ENCODE measurements around the gene NTRK1. TPM values are rescaled to one million over a fixed set of nuclear protein-coding genes. Genes with fewer than 3 reads are reported as not detected.

Gene NTRK1
- total RNA-seq = not detected in 2 replicates

GRCh38 chr1:156860628-156861423 is at the start of gene NTRK1:
Gene NTRK1 (plus strand): TSS chr1:156860865. CDS start chr1:156860935, 70 bp downstream.

DNA sequence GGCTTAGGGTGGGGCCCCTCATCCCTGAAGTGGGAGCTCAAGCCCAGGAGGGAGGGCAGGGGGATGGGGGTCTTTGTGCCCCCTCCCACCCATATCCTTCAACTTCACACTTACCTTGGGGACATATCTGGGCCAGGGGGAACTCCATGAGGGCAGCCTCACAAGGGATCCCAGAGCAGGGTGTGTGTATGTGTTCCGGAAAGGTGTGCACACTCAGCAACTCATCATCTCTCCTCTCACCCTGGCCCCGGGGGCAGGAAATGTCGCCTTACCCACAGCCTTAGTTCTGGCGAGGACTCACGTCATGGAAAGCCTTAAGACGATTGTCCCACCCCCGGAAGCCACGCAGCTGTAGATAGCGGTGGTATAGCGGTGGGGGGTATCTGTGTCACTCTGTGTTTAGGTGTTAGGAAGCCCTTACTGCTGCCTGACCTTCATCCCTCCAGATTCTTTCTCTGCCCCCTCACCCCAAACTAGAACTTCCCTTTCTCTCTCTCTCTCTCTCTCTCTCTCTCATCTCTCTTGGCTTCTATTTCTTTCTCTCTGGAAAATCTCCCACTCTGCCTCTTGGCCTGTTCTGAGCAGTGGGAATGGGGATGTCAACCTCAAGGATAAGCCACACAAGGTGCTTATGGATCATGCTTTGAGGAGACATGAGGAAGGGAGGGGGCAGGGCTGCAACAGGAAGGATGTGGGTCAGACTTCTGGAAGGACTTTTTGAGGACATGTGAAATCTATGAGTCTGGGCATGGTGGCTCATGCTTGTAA is 43.9 kb upstream of the NTRK1 start, which contains the start of gene SH2D2A:
Gene SH2D2A, minus strand, starts transcription at position 288 of the 768 bp plus-strand sequence. Its CDS starts 140 bp downstream, at position 148.

DNA sequence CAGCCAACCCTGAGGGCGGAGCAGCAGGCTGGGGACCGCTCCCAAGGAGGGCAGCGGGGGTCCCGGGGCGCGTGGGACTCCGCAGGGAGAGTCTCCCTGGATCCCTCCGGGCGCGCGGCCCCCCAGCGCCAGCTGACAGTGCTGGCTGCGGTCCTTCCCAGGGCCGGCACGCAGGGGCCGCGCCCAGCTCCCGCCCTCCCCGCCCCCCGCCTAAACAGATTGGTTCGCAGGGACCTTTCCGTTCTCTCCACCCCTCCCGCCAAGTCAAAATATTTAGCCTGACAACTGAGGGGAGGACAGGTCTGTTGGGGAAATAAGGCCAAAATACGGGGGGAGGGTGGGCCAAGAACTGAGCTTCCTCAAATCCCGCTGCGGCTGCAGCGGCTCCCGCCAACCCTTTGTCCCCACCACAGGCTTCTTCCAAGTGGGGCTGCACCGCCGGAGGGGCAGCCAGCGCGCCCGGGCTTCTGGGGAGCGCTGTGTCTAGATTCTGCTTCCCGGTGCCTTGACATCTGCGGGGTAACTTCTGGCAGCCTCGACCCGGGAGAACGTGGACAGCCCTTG is 1.6 kb upstream of the NTRK1 start, which contains the start of gene INSRR:
Gene INSRR, minus strand, starts transcription at position 159 of the 564 bp plus-strand sequence. CDS start 496 bp downstream, outside the sequence.

GRCh38 chr1:156893048-156893953 is 32.6 kb downstream of the NTRK1 start, which contains the start of gene PEAR1:
Gene PEAR1 (plus strand): TSS chr1:156893718. CDS start chr1:156903927, 10,209 bp downstream.

DNA sequence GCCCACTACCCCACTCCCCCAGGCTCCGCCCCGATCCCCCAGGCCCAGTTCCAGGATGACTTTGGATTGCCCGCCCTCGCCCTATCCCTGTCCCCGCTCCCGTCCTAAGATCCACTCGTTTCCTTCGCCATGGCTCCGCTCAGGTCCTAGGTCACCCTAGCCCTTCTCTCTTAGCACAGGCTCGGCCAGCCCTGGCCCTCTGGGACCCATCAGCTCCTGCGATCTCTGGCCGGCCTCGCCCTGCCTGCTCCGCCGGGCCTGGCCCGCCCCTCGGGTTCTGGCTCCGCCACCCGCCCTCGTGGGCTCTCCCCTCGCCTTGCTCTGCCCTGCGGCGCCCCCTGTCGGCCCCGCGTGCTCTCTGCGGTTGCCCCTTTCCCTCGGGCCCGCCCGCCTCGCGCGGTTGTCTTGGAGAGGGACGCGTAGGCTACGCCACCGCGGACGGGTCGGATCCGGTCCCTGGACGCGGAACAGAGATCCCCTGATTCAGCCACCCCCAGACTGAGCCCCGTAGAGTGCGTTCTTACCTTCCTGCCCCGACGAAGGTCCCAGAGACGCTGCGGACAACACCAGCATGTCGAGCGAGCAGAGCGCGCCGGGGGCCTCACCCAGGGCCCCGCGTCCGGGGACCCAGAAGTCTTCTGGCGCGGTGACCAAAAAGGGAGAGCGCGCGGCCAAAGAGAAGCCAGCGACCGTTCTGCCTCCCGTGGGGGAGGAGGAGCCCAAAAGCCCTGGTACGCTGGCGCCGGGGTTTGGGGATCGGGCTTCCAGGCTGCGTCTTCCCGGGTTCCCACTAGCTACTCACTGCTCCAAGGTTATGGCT is 59.8 kb downstream of the NTRK1 start, which contains the start of gene LRRC71:
Gene LRRC71, plus strand, starts transcription at position 400 of the 820 bp plus-strand sequence. Its CDS starts 172 bp downstream, at position 572.

Other genes with a start within 250 kb of the NTRK1 start
- gene HAPLN2, start 241.4 kb upstream of the NTRK1 start, total RNA-seq = not detected in 2 replicates
- gene BCAN, start 218.7 kb upstream of the NTRK1 start, total RNA-seq = not detected in 2 replicates
- 127 and 255 TPM in 2 replicates for gene NES, start 183.5 kb upstream of the NTRK1 start, total RNA-seq
- 0.09 TPM in 2 replicates for gene CRABP2, start 155.3 kb upstream of the NTRK1 start, total RNA-seq
- 5.8 and 9.7 TPM in 2 replicates for gene METTL25B, start 132.4 kb upstream of the NTRK1 start, total RNA-seq
- gene ISG20L2, start 132.1 kb upstream of the NTRK1 start, total RNA-seq = 8.2 and 8.6 TPM in 2 replicates
- 60.2 and 62.1 TPM in 2 replicates for gene MRPL24, start 119.8 kb upstream of the NTRK1 start, total RNA-seq
- 171 and 213 TPM in 2 replicates for gene HDGF, start 109.2 kb upstream of the NTRK1 start, total RNA-seq
- 12.5 and 14.5 TPM in 2 replicates for gene PRCC, start 93.3 kb upstream of the NTRK1 start, total RNA-seq
- 0.09 and 0.19 TPM in 2 replicates for gene SH2D2A, start 44.0 kb upstream of the NTRK1 start, total RNA-seq
- not detected in 2 replicates for gene INSRR, start 1.7 kb upstream of the NTRK1 start, total RNA-seq
- 11.5 and 23.2 TPM in 2 replicates for gene PEAR1, start 32.9 kb downstream of the NTRK1 start, total RNA-seq
- gene LRRC71, start 59.8 kb downstream of the NTRK1 start, total RNA-seq = 0.36 TPM in 1 of 2 replicates, not detected in the other
- 18.7 and 30.7 TPM in 2 replicates for gene ARHGEF11, start 184.9 kb downstream of the NTRK1 start, total RNA-seq
- not detected in 2 replicates for gene ETV3L, start 238.9 kb downstream of the NTRK1 start, total RNA-seq

Data from endothelial cell of coronary artery (primary cell).